ENCODE data around the gene FBXO3.

GRCh38 chr11:33700502-33701271, 73.6 kb downstream of the FBXO3 start, which contains the start of gene C11orf91:
- TF ChIP-seq CTCF (IDR thresholded peaks at IDR 0.05) (no peak), POLR2A (IDR thresholded peaks at IDR 0.05) (peak in 2 of 4 donors; percentile 33 to 69)

All from esophagus squamous epithelium (tissue), 4 donors.